GM19463 (cell line): ENCODE data around the gene EXTL1.

ENCODE experiments used
- ATAC-seq: cut with Tn5 transposase; IDR thresholded peaks from one replicate; pipeline ENCODE4 v1.9.1; 2021; ENCODE audit warnings: mild to moderate bottlenecking, moderate library complexity; ENCODE audit not compliant: unreplicated experiment

Gene EXTL1

GRCh38 chr1:26038904-26039303 is 17.3 kb downstream of the EXTL1 start:
- ATAC-seq, result no peak

- no peak for ATAC-seq
Measured at GRCh38 chr1:26041401-26041800, 19.8 kb downstream of the EXTL1 start.

GRCh38 chr1:26041978-26042377 is 20.4 kb downstream of the EXTL1 start:
- ATAC-seq, result no peak

GRCh38 chr1:26043765-26044164 is 22.2 kb downstream of the EXTL1 start:
- ATAC-seq, result no peak

- ATAC-seq, result no peak
Measured at GRCh38 chr1:26044414-26044813, 22.8 kb downstream of the EXTL1 start.

- no peak for ATAC-seq
Measured at GRCh38 chr1:26044971-26045721, 23.6 kb downstream of the EXTL1 start.

GRCh38 chr1:26045722-26046245 is 24.2 kb downstream of the EXTL1 start, which contains the start of gene SLC30A2:
Gene SLC30A2, minus strand, starts transcription at chr1:26046118. Its CDS starts 222 bp downstream, at chr1:26045896.
- ATAC-seq, result no peak

- no peak for ATAC-seq
Measured at GRCh38 chr1:26046246-26047095, 24.9 kb downstream of the EXTL1 start.

- no peak for ATAC-seq
Measured at GRCh38 chr1:26047278-26047874, 25.8 kb downstream of the EXTL1 start.

- ATAC-seq, result no peak
Measured at GRCh38 chr1:26049531-26050247, 28.1 kb downstream of the EXTL1 start.

GRCh38 chr1:26050248-26050640 is 28.7 kb downstream of the EXTL1 start:
- ATAC-seq, result no peak

GRCh38 chr1:26053718-26054560 is 32.4 kb downstream of the EXTL1 start:
- no peak for ATAC-seq

GRCh38 chr1:26055041-26055440 is 33.5 kb downstream of the EXTL1 start:
- no peak for ATAC-seq

GRCh38 chr1:26057189-26057588 is 35.6 kb downstream of the EXTL1 start:
- no peak for ATAC-seq

- no peak for ATAC-seq
Measured at GRCh38 chr1:26058052-26058595, 36.5 kb downstream of the EXTL1 start.

GRCh38 chr1:26059906-26060305 is 38.3 kb downstream of the EXTL1 start:
- no peak for ATAC-seq

GRCh38 chr1:26060832-26061574 is 39.4 kb downstream of the EXTL1 start:
- no peak for ATAC-seq

- ATAC-seq, result no peak
Measured at GRCh38 chr1:26064553-26064952, 43.0 kb downstream of the EXTL1 start.

GRCh38 chr1:26066160-26066559 is 44.6 kb downstream of the EXTL1 start:
- no peak for ATAC-seq
